Peyer's patch (tissue), 4 donors: Measurements from ENCODE around the gene IGF1.

Source experiments
- POLR2A ChIP-seq, 2 donors: fragments of 450-650 bp; IDR thresholded peaks; one replicate each; pipeline ENCODE4 v1.5.1; 2017; ENCODE audit warnings: antibody characterized with exemption in 2 of 2, mild to moderate bottlenecking in 2 of 2, moderate library complexity in 2 of 2
- TF ChIP-seq, protein P1 (sequence below), 6 experiments: fragments of 450-650 bp in 4 of 6; fragments of 200-600 bp in 2 of 6; sonication (generic) in 1 of 6; IDR thresholded peaks; one replicate each; pipeline ENCODE4 v1.5.1; 2017 to 2019; ENCODE audit warnings: antibody characterized with exemption in 6 of 6, mild to moderate bottlenecking in 3 of 6, moderate library complexity in 1 of 6

DNA sequence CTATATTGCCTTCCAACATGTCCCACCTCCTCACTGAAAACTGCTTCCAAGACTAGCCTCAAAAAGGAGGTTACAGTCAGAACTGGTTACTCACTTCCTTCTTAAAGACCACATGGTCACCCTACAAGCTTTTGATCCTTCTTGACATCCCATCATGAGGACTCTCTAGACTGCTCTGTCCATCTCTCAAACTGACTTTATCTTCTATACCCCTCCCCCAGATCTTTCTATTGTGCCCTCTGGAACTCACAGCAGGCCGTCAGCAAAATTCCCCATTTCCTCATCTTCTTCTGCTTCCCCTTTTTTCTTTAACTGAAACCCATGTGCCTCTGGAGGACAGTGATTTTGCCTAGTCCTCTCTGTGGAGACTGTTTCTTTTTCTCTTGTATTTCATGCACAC, 18.1 kb upstream of the IGF1 start:
- TF ChIP-seq, protein P1, sequence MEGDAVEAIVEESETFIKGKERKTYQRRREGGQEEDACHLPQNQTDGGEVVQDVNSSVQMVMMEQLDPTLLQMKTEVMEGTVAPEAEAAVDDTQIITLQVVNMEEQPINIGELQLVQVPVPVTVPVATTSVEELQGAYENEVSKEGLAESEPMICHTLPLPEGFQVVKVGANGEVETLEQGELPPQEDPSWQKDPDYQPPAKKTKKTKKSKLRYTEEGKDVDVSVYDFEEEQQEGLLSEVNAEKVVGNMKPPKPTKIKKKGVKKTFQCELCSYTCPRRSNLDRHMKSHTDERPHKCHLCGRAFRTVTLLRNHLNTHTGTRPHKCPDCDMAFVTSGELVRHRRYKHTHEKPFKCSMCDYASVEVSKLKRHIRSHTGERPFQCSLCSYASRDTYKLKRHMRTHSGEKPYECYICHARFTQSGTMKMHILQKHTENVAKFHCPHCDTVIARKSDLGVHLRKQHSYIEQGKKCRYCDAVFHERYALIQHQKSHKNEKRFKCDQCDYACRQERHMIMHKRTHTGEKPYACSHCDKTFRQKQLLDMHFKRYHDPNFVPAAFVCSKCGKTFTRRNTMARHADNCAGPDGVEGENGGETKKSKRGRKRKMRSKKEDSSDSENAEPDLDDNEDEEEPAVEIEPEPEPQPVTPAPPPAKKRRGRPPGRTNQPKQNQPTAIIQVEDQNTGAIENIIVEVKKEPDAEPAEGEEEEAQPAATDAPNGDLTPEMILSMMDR (IDR thresholded peaks at IDR 0.05) = no peak
- TF ChIP-seq POLR2A (IDR thresholded peaks at IDR 0.05) = no peak
